NCI-H748 treated with DMSO at 0.1 percent for 48 hours (cell line): ENCODE measurements around the gene APOBEC3H.

Experiments
- DNase-seq: peaks from one replicate; lab custom pipeline; 2025; lab: John Stamatoyannopoulos, UW

The APOBEC3H gene

DNA sequence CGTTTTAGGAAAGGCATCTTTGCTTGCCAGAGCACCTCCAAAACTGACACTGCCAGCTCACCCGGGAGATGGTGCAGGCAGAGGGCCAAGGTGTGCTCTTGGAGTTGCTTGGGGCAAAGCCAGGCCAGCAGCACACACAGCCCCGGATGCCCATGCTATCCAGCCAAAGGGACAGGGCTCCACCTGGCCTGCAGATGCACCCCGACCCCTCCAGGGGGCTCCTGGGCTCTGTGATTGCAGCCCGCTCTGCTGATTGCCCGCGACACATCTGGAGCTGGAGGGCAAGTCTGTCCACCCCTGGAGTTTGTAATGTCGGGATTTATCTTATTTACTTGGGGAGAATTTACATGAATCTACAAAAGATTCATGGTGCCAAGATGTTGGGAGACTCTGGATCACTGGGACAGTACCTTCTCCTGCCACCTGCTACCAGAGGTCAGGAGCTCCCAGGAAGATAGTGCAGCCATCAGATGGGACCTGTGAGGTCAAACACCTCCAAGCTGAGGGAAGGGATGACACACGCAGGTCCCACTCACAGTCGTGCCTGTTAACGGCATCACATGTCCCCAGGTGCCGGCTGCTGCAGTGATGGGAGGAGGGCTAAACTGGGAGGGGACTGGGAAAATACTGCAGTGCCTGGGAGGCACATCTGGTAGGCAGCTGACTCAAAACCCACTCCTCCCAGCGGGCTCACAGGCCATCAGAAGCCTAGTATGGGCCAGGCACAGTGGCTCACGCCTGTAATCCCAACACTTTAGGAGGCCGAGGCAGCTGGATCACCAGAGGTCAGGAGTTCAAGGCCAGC is 38.2 kb downstream of the APOBEC3H start:
- peak; percentile 6 for DNase-seq

DNA sequence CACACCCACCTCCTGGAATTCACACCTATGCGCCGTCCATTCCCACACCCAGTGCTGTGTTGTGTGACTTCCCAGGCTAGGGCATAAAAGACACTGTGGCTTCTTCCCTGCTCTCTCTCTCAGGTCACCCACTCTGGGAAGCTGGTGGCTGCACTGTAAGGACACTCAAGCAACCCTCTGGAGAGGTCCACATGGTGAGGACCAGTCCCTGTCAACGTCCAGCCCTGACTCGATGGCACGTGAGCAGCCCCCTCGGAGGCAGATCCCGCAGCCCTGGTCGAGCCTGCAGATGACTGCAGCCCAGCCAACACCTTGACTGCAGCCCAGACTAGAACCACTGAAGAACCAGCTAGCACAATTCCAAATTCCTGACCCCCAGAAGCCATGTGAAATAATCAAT is 39.3 kb downstream of the APOBEC3H start:
- DNase-seq, result no peak

DNA sequence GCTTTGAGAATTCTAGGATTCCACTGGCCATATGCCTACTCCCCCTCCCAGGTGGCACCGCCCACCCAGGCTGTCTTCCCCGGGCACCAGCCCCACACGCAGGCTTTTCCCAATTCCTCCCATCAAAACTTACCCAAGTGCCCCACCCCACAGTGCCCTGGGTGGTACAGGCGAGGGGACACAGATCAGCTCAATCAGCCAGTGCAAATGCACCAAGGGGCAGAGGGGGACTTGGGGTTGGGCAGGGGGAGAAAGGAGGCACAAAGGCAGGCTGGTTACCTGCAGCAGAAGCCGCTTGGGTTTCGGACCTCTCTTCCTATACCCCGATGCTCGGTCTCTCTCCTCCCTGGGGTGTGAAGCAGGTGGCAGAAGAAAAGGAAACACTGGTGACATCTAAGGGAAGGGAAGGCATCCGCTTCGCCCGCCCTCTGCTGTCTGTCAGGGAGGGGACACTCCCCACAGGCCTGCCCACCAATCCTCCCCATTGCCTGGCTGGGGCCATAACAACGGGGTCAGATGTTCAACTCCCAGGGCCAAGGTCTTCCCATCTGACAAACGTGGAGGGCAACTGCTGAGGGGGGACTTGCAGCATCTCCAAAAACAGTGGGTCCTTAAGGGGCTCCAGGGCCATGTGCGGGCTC is 41.4 kb downstream of the APOBEC3H start:
- no peak for DNase-seq

DNA sequence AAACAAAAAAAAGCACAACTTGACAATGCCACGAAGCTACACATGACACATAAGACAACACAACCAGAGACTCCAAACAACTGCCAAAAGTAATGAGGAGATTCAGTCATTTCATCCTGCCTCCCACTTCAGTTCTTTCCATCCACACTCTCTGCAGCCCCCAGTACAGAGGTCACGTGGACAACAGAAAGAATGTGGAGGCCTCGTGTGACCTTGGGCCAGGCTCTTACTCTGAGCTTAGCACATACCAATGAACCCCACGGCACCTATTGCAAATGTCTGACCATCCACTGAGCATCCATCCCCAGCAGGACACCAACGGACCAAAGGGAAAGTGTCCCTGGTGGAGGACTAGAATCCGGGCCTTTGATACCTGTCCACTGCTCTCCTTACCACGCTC is 42.9 kb downstream of the APOBEC3H start:
- DNase-seq, result no peak

DNA sequence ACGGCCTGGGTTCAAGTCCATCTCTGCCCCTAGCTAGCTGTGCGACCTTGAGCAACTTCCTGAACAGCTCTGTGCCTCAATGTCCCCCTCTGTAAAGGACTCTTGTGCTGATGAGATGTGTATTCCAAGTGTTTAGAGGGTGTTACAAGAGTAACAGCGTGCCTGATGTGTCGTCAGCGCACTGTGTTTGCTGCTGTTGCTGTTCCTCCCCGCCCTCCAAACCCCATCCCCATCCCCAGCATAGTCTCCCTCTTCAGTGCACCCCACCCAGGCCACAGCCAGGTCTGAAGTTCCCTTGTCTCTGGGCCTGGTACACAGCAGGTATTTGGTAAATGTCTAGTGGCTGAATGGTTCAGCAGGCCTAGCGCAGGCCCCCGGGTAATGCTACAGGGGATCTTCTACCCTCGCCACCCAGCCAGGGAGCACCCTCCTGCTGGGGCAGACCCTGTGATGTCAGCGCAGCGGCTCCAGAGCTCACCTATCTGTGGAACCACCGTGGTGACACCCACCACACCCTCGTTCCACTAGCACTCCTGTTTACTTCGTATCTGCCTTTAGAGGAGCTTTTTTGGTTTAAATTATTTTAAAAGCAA is 45.1 kb downstream of the APOBEC3H start:
- no peak for DNase-seq

DNA sequence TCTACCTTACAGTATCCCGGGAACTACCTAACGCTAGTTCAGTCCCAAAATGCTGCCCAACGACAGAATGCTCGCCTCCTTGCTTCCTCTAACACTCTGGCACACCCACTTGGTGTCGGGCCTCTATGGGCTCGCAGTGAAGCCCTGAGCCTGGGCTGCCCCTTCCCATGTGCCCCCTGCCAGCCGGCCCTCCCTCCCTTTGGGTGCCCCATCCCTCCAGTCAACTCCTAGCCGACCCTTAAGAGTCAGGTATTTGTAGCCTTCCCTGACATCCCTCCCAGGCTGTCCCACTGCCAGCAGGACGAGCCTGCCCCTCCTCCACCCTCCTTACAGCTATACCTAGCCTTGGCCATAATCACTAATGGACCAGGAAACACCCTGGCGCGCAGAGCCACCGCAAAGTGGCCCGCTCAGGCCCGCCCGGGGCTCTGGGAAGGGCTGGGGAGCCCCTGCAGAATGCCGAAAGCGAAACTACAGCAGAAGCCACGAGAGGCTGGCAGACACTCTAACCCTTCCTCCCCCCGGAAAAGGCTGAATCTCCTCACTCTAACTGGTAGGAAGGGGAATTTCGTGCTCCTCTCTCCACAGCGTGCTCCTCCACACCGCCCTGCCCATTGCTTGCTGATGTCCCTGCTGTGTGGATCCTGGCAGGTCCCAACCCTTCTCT is 47.2 kb downstream of the APOBEC3H start:
- no peak for DNase-seq

DNA sequence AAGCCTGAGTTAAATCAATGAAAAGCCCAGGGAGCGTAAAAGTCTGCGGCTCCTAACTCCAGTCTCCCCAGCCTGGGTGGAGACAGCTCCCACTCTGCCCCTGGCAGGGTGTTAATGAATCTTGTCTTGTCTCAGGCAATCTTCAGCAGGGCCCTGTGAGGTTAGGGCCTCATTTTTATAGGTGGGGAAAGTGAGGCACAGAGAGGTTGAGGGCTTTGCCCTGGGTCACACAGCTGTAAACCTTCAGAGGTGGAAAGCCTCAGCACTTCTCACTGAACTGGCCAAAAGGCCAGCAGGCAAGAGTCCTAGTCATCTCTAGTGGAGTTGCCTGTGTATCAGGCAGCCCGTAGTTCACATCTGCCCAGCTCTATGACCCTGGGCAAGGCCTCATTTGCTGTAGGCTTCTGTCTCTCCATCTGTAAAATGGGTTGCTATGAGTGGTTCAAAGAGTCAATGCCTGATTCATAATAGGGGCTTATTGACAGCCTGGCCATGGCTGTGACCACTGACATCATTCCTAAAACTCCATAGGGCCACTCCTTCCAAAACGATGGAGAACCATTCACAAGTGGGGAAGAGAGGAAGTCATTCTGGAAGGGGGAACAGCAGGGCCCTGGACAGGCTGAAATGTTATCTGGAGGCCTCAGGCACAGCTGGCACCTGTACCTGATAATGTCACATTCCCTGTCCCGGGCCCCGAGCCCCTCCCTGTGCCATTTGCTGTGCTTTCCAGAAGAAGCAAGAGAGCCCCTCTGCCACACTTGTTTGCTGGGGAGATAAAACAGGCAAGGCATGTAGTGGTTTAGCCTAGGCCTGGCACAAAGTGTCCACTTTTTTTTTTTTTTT is 49.4 kb downstream of the APOBEC3H start:
- no peak for DNase-seq

DNA sequence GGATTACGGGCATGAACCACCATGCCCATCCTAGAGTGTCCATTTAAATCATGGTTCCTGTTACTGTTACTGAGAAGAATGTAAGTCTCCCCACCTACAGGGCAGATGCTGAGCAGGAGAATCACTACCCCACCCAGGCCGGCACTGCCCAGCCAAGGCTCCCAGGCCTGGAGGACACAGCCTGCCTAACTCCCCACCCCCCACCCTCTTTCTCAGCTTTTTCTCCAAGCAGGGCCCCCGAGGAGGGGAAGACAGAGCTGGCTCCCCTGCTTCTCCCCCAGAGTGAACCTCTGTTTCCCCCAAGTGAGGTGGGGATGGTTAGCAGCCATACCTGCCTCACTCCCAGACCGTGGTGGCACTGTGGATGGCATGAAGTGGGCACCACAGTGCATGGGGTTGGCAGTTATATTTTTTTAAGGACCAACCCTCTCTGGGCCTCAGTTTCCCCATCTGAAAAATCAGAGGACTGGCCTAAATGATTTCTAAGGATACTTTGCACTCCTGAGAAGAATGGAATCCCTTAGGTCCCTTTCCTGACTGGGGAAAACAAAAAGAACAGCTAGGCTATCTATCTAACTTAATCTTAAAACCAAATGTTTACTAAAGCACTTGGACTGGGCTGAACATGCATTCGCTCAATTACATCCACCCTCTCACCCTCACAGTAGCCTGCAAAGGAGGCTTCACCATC is 50.4 kb downstream of the APOBEC3H start:
- DNase-seq, result no peak

DNA sequence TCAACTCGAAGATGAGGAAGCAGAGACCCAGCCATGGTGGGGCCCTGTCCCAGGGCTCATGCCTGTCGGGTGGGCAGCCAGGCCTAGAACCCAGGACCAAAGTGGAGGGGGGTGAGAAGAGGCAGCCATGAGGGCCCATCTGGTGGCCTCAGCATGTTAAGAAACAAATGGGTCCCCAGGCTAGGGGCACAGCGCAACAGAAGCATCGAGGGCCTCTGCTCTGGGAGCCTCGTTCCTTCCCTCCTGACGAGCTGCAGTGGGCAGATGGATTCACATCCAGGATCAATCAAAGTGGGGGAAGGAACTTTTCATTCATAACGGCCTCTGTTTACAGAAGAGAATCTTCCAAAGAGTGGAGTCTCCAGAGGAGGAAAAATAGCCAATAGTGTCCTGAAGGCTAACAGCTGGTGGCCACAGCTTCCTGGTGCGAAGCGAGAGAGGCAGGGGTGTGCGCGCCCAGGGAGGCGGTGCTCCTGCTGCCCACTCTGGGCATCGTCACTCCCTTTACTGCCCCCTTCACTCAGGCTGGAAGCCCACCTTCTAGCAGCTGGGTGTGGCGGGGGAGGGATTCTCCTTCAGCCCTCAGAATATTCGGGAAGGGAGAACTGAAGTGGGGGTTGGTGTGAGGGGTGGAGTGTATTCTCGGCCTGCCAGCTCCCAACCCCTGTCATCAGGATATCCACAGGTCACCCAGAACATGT is 51.1 kb downstream of the APOBEC3H start:
- DNase-seq, result no peak

DNA sequence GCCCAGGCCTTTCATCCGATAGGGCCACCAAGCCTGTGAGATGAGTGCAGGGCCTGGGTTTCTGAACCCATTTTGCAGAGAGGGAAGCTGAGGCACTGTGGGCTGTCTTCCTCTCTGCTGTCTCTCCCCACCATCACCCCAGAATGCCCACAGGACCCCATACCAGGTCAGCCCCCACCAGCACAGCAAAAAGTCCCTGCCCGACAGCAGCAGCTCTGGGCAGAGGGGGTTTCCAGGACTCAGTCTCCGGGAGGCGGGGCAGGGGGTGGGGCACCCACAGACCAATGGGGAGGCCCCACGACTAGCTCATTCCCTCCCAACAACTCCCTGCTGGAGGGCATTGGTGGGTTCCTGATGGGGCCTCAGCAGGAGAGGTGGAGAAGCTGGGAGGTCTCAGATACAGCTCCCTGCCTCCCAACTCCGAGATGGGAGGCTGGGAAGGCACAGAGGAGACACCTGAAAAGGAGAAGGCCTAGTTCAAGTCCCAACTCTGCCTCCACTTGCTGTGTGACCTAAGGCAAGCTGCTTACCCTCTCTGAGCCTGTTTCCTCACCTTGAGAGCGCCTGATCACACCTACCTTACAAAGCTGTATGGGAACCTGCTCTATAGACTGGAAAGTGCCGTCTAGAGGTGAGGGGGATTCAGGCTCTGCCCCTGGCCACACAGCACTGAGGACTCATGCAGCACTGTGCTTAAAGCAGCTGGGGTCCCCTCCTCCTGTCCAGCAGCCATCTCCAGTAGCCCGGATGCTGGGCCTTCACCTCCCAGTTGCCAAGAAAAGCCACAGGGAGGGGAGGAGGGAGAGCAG is 51.9 kb downstream of the APOBEC3H start:
- DNase-seq, result no peak

DNA sequence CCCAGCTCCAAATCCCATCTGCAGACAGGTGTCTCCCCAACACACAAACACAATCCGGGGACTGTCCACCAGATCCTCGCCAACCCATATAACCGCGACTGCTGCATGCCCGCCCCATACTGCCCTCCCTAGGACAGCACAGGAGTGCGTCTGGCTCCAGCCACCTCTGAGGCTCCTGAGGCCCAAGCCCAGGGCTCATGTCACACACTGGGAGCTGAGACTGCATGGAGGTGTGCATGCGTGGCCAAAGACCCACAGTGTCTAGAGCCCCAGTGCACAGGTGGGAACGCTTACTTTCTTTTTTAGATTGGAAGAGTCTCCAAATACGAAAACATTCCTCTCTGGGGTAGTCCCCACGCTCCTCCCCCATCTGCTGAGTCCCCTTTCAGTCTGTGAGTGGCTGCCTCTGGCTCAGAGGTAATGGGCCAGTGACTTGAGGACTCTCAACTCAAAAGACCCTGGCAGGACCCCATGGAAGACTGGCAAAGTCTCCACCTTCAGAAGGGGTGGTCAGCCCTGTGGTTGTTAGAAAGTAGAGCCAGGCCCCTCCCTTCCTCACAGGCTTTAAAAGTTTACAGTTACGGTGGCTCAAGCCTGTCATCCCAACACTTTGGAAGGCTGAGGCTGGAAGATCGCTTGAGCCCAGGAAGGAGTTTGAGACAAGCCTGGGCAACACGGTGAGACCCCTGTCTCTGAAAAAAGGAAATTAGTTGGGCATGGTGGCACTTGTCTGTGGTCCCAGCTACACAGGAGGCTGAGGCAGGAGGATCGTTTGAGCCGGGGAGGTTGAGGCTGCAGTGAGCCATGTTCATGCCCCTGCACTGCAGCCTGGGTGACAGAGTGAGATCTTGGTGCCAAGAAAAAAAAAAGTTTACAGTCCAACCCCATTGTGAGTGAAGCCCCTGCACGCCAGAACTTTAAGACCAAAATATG is 53.1 kb downstream of the APOBEC3H start:
- no peak for DNase-seq

DNA sequence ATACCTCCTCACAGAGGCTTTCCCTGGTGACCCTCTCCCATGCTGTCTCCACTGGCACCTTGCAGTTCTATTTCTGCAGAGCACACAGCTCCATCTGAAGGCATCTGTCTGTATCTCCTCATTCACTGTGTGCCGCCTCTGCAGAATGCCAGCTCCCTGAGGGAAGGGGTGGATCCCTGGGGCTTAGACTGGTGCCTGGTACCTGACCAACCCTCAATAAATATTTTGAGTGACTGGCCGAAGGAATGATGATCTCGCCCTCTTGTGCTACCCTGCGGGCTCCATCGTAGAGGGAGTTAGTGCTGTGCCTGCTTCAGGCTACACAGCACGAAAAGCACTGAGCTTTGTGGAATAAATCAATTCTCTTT is 53.8 kb downstream of the APOBEC3H start:
- no peak for DNase-seq

DNA sequence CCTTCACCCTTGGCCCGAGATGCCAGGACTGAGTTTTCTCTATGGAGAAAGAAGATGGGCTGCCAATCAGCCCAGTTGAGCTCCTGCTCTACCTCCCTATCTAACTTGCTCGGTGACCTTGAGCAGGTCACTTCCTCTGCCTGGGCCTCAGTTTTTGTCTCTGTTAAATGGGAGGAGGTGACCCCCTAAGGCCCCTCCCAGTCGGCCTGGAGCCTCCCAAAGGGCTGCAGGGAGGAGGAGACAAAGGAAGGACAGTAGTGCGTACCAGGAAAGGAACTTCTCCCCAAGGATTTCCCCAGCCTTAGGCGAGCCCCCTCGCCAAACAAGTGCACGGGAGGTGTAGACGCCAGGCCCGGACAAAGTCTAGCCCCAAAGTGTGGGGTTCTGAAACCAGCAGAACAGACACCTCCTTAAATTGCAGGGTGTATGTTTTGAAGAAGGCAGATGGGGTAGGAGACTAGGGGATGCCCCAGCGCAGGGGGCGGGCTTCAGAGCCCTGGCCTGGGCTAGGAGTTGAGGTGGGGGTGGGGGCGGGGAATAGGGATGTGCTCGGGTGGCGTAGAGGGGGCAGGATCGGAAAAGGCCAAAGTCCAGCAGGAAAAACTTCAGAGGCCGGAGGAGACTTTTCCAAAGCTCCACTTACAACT is 54.4 kb downstream of the APOBEC3H start:
- DNase-seq, result no peak

DNA sequence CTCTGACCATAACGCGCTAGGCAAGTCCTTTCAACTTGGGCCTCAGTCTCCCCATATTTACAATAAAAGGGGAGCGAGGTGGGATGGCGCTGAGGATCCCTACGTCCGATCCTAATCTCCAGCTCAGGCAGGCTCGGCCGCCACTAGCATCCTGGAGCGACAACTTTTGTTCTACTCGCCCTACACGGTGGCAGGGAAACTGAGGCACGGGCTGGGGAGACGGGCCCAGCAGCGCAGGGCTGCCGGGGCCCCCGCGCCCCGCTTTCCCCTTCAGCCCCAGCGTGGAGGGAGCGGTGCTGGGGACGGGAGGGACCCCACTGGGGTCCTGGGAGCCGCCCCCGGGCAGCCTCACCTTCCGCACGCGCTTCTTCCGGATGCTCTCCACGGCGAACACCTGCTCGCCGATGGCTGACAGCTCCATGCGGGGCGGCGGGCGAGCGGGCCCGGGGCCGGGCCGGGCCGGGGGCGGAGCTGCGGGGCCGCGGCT is 55.0 kb downstream of the APOBEC3H start:
- no peak for DNase-seq

DNA sequence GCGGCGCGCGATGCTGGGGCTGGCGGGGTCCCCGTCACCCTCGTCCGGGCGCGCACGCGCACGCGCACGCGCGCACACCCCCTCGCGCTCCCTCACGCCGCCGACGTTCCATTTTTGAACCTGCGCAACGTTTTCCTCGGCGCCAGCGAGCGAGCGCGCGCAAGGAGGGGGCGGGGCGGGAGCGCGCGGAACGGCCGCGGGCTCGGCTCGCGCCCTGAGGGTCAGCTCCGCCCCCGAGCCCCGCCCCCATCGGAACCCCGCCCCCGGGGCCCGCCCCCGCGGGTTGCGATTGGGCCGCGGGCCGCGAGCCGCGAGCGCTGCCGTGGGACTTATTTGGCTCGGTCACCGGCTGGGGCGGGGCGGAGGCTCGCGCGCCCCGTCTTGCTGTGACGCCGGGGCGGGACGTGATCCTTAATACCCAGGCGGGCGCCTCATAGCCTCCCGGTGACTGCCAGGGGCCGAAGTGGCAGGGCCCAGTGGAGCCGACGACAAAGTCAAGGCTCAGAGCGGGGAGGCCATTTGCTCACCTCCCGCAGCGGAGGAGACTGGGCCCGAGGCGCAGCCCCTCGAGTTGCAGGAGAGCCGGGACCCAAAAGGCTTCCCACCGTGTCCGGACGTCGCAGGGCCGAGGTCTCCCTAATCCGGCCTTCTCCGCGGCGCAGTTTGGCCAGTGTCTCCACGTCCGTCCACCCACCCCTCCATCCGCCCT is 55.6 kb downstream of the APOBEC3H start, which contains the start of gene CBX7:
TSS of gene CBX7 (minus strand) at position 170 of the 709 bp plus-strand sequence. CDS start 236 bp downstream, outside the sequence.
- peak; percentile 56 for DNase-seq

DNA sequence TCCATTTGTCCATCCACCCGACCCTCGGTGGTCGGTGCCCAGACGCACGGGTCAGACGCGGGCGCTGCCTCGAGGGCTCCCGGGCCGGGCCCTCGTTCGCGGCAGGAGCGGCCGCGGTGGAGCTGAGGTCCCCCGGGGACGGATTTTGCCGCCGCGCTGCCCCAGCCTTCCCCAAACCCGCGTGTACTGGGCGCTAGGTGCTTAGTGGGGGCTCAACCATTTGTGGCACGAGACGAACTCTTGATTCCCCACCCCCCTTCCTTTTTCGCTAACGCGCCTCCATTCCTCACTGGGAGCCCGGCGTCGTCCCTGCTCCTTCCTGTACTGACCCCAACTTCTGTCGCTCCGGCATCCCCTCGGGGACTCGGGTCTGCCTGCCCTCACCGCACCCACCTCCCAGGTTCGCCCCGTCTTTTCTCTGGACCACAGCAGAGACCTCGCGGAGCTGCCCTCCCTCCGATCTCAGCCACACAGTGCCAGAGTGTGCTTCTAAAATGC is 56.2 kb downstream of the APOBEC3H start:
- peak; percentile 4 for DNase-seq
